Heart left ventricle (tissue), 13 donors: ENCODE results near the gene SPEG.

Source experiments
- CTCF ChIP-seq, 12 donors: fragments of 200-600 bp; sonication (generic) in 4 of 12; IDR thresholded peaks; one replicate each; pipeline versions ENCODE4 v1.5.0 to v1.8.0; 2018 to 2022; ENCODE audit warnings: antibody characterized with exemption in 12 of 12, mild to moderate bottlenecking in 5 of 12
- POLR2A ChIP-seq, 2 donors: fragments of 450-650 bp; IDR thresholded peaks; one replicate each; pipeline ENCODE4 v1.6.1; 2017; ENCODE audit warnings: antibody characterized with exemption in 2 of 2, mild to moderate bottlenecking in 2 of 2, moderate library complexity in 2 of 2
- donor health status: ischemic (EF 13 %, LVEDD 7.1; RV severe dilation, severe dysfunction).
- donor health status: DM: no; HTN: yes; CAD: no.
- donor health status: DM: no; HTN: no; CAD: no.
- donor health status: ischemic (EF 25% LVEDD 6.9; RV normal size, moderate dysfunction).
- donor health status: ischemic (EF 25% LVEDD 5.7; RV mildly dilated, moderate dysfunction).
- donor health status: ischemic (EF 35%, LVEDD 5.7; RV mildly dilated, moderate dysfunction).
- donor health status: nonischemic (EF 11% LVEDD 7.7; RV severe dilation, severe dysfunction).
- donor health status: DM: yes; HTN: yes; CAD: no.
- donor health status: PGD.
- donor health status: ischemic (EF 29% LVEDD 5.4; RV normal size, mild dysfunction).
- donor health status: nonischemic (EF 23%, LVEDD 6.1; RV moderate dilation, normal function).

GRCh38 chr2:219494952-219495530 lies 60.4 kb downstream of the SPEG start:
- TF ChIP-seq CTCF (IDR thresholded peaks at IDR 0.05) (peak in 2 of 12 donors; percentile 52 to 68), POLR2A (IDR thresholded peaks at IDR 0.05) (no peak)
